IPS DF 4.7 (cell line): Measurements from ENCODE around the gene DLX6.

ENCODE experiments used
- DNase-seq: peaks from one replicate; pipeline ENCODE4 v3.0.0-alpha.2; 2013; ENCODE audit warnings: low spot score; ENCODE audit errors: extremely low read depth

The DLX6 gene

GRCh38 chr7:97005183-97006054 lies at the start of gene DLX6:
Gene DLX6, plus strand, starts transcription at chr7:97005553. Its CDS starts 425 bp downstream, at chr7:97005978.
- no peak for DNase-seq

GRCh38 chr7:96959135-96959534 lies 46.2 kb upstream of the DLX6 start:
- no peak for DNase-seq

- no peak for DNase-seq
These were observed 43.0 kb upstream of the DLX6 start for GRCh38 chr7:96962221-96962885.

GRCh38 chr7:96968981-96969380 lies 36.4 kb upstream of the DLX6 start:
- no peak for DNase-seq

- DNase-seq: no peak
These were observed 34.6 kb upstream of the DLX6 start for GRCh38 chr7:96970739-96971138.

- no peak for DNase-seq
These were observed 31.4 kb upstream of the DLX6 start for GRCh38 chr7:96973986-96974385.

- no peak for DNase-seq
These were observed 29.2 kb upstream of the DLX6 start for GRCh38 chr7:96976106-96976505.

GRCh38 chr7:96977445-96977844 lies 27.9 kb upstream of the DLX6 start:
- no peak for DNase-seq

GRCh38 chr7:96979551-96980276 lies 25.6 kb upstream of the DLX6 start:
- DNase-seq: no peak

- DNase-seq: no peak
These were observed 22.8 kb upstream of the DLX6 start for GRCh38 chr7:96982586-96982985.

- DNase-seq: no peak
These were observed 19.4 kb upstream of the DLX6 start for GRCh38 chr7:96985992-96986391.

- DNase-seq: no peak
These were observed 18.5 kb upstream of the DLX6 start for GRCh38 chr7:96986901-96987300.

- DNase-seq: no peak
These were observed 17.6 kb upstream of the DLX6 start for GRCh38 chr7:96987719-96988118.

GRCh38 chr7:96989241-96989858 lies 16.0 kb upstream of the DLX6 start:
- DNase-seq: no peak

- no peak for DNase-seq
These were observed 15.5 kb upstream of the DLX6 start for GRCh38 chr7:96989859-96990317.

GRCh38 chr7:96991546-96992191 lies 13.7 kb upstream of the DLX6 start:
- no peak for DNase-seq

GRCh38 chr7:96992192-96993005 lies 13.0 kb upstream of the DLX6 start:
- DNase-seq: no peak

- DNase-seq: no peak
These were observed 12.1 kb upstream of the DLX6 start for GRCh38 chr7:96993094-96993865.

GRCh38 chr7:96993980-96994379 lies 11.4 kb upstream of the DLX6 start:
- no peak for DNase-seq
